H1 (cell line): Measurements from ENCODE around the gene MYO9A. TPM values are rescaled to one million over a fixed set of nuclear protein-coding genes. Genes with fewer than 3 reads are reported as not detected.

Source experiments
- CTCF ChIA-PET: fragments of 300-600 bp; sonication (Branson Sonifier 250); formaldehyde crosslinking; loops from one replicate; lab custom pipeline; 2021; ENCODE audit not compliant: partially characterized antibody; lab: Charles Lee
- POLR2A ChIA-PET: fragments of 300-600 bp; sonication (Branson Sonifier 250); formaldehyde crosslinking; loops from one replicate; lab custom pipeline; 2021; ENCODE audit warnings: inconsistent platforms; ENCODE audit not compliant: partially characterized antibody; lab: Charles Lee
- DNase-seq, 2 experiments: peaks; one replicate each; pipeline versions ENCODE4 v3.0.0 to v3.0.0-alpha.2; 2010 to 2022; ENCODE audit warnings: low spot score in 2 of 2, low read depth in 1 of 2, mixed read lengths in 1 of 2
- FAIRE-seq: peaks from 2 replicates; lab custom pipeline; 2011; peaks lifted over from hg19 to GRCh38; lab: Jason Lieb, UNC
- H2AFZ ChIP-seq: 2 replicates; pipeline ENCODE4 v1.8.1; 2012; ENCODE audit warnings: low read length, inconsistent platforms
- H2AK5ac ChIP-seq: 2 replicates; pipeline ENCODE4 v1.6.1; 2013; ENCODE audit warnings: low read depth, low read length
- H2BK120ac ChIP-seq: replicated peaks from 2 replicates; pipeline ENCODE3; 2013; ENCODE audit warnings: low read depth, low read length, inconsistent platforms
- H2BK12ac ChIP-seq: 2 replicates; pipeline ENCODE4 v1.6.1; 2013; ENCODE audit warnings: low read depth, low read length
- H2BK15ac ChIP-seq: 2 replicates; pipeline ENCODE4 v1.6.1; 2013; ENCODE audit warnings: low read length
- H2BK20ac ChIP-seq: 2 replicates; pipeline ENCODE4 v1.6.1; 2013; ENCODE audit warnings: low read length
- H2BK5ac ChIP-seq: 2 replicates; pipeline ENCODE4 v1.6.1; 2013; ENCODE audit warnings: low read depth, low read length
- H3K14ac ChIP-seq: 2 replicates; pipeline ENCODE4 v1.6.1; 2013; ENCODE audit warnings: inconsistent platforms; ENCODE audit not compliant: insufficient read length
- H3K18ac ChIP-seq: 2 replicates; pipeline ENCODE4 v1.6.1; 2013; ENCODE audit warnings: low read length; ENCODE audit errors: extremely low read depth
- H3K23ac ChIP-seq: 2 replicates; pipeline ENCODE4 v1.6.1; 2013; ENCODE audit warnings: inconsistent platforms; ENCODE audit not compliant: insufficient read length
- H3K23me2 ChIP-seq: 2 replicates; pipeline ENCODE4 v1.6.1; 2013; ENCODE audit warnings: low read depth, low read length
- H3K27ac ChIP-seq: 2 replicates; pipeline ENCODE4 v1.6.1; 2011; ENCODE audit warnings: low read depth, low read length, inconsistent platforms
- H3K27me3 ChIP-seq, 4 experiments: replicated peaks in 1 of 4; 1 replicate in 1 of 4; 2 replicates in 3 of 4; pipeline versions ENCODE4 v1.6.1 to v1.8.1; 2011 to 2013; ENCODE audit warnings: low read length in 3 of 4, mild to moderate bottlenecking in 3 of 4, inconsistent platforms in 2 of 4, mixed read lengths in 2 of 4, moderate library complexity in 1 of 4; ENCODE audit not compliant: control insufficient read depth in 3 of 4, insufficient read depth in 3 of 4; ENCODE audit errors: extremely low read depth in 1 of 4
- H3K36me3 ChIP-seq, 4 experiments: 2 replicates each; pipeline versions ENCODE4 v1.6.1 to v1.8.1; 2011 to 2013; ENCODE audit warnings: mild to moderate bottlenecking in 4 of 4, low read length in 3 of 4, moderate library complexity in 2 of 4, control low read depth in 1 of 4, inconsistent platforms in 1 of 4; ENCODE audit not compliant: insufficient read depth in 4 of 4, control insufficient read depth in 2 of 4
- H3K4ac ChIP-seq: replicated peaks from 2 replicates; pipeline ENCODE3; 2013; ENCODE audit warnings: low read length, low read depth, mixed read lengths, inconsistent platforms; ENCODE audit not compliant: insufficient read length
- H3K4me1 ChIP-seq, 4 experiments: replicated peaks in 1 of 4; 1 replicate in 1 of 4; 2 replicates in 3 of 4; pipeline versions ENCODE4 v1.6.1 to v1.8.1; 2011 to 2013; ENCODE audit warnings: low read length in 3 of 4, inconsistent platforms in 2 of 4, mixed read lengths in 1 of 4; ENCODE audit not compliant: insufficient read depth in 4 of 4, control insufficient read depth in 3 of 4
- H3K4me2 ChIP-seq, 2 experiments: 2 replicates each; pipeline versions ENCODE4 v1.6.1 to v1.8.1; 2011 to 2013; ENCODE audit warnings: low read depth in 2 of 2, low read length in 2 of 2, control low read depth in 1 of 2, inconsistent platforms in 1 of 2, mild to moderate bottlenecking in 1 of 2; ENCODE audit not compliant: insufficient read depth in 1 of 2
- H3K4me3 ChIP-seq, 4 experiments: fragments of 200-600, 300-600 bp in 1 of 4; sonication (generic), shearing (Covaris generic), sonication (Bioruptor Twin) in 1 of 4; 2 replicates each; pipeline versions ENCODE4 v1.5.1 to v1.8.1; 2011 to 2016; ENCODE audit warnings: low read length in 4 of 4, low read depth in 3 of 4, control low read depth in 2 of 4, inconsistent platforms in 2 of 4, mild to moderate bottlenecking in 2 of 4, mixed read lengths in 1 of 4, moderate library complexity in 1 of 4; ENCODE audit not compliant: insufficient read depth in 2 of 4; ENCODE audit errors: extremely low read depth in 1 of 4
- H3K56ac ChIP-seq: replicated peaks from 2 replicates; pipeline ENCODE3; 2013; ENCODE audit warnings: low read depth, mild to moderate bottlenecking, mixed read lengths, low read length, inconsistent platforms; ENCODE audit not compliant: insufficient read length
- H3K79me1 ChIP-seq: 2 replicates; pipeline ENCODE4 v1.6.1; 2013; ENCODE audit warnings: low read depth, low read length, control low read depth
- H3K79me2 ChIP-seq, 2 experiments: 2 replicates each; pipeline versions ENCODE4 v1.6.1 to v1.8.1; 2012 to 2013; ENCODE audit warnings: low read length in 2 of 2, mild to moderate bottlenecking in 2 of 2, inconsistent platforms in 1 of 2; ENCODE audit not compliant: insufficient read depth in 2 of 2, control insufficient read depth in 1 of 2
- H3K9ac ChIP-seq, 4 experiments: replicated peaks in 1 of 4; 1 replicate in 1 of 4; 2 replicates in 3 of 4; pipeline versions ENCODE4 v1.6.1 to v1.8.1; 2011 to 2013; ENCODE audit warnings: low read depth in 3 of 4, low read length in 3 of 4, control low read depth in 2 of 4, mild to moderate bottlenecking in 2 of 4, moderate library complexity in 2 of 4, inconsistent platforms in 1 of 4; ENCODE audit errors: extremely low read depth in 1 of 4
- H3K9me3 ChIP-seq, 2 experiments: 2 replicates each; pipeline versions ENCODE4 v1.6.1 to v1.8.1; 2012 to 2013; ENCODE audit warnings: mild to moderate bottlenecking in 2 of 2, moderate library complexity in 2 of 2, control low read depth in 1 of 2, inconsistent platforms in 1 of 2, low read depth in 1 of 2, low read length in 1 of 2, mixed read lengths in 1 of 2; ENCODE audit not compliant: insufficient read depth in 2 of 2
- H4K20me1 ChIP-seq, 2 experiments: replicated peaks in 1 of 2; 2 replicates each; pipeline versions ENCODE3 to v1.8.1; 2011 to 2013; ENCODE audit warnings: inconsistent platforms in 2 of 2, low read length in 2 of 2, mild to moderate bottlenecking in 1 of 2; ENCODE audit not compliant: insufficient read depth in 2 of 2, control insufficient read depth in 1 of 2
- H4K5ac ChIP-seq: 2 replicates; pipeline ENCODE4 v1.6.1; 2013; ENCODE audit warnings: low read length, low read depth, mixed read lengths, inconsistent platforms; ENCODE audit not compliant: insufficient read length
- H4K8ac ChIP-seq: 2 replicates; pipeline ENCODE4 v1.8.0; 2013; ENCODE audit warnings: mild to moderate bottlenecking, moderate library complexity, low read length, inconsistent platforms; ENCODE audit not compliant: insufficient read depth; ENCODE audit errors: extremely low read depth
- H4K91ac ChIP-seq: replicated peaks from 2 replicates; pipeline ENCODE3; 2013; ENCODE audit warnings: low read length, mixed read lengths, inconsistent platforms; ENCODE audit not compliant: insufficient read length
- WGBS, 2 experiments: shearing (Covaris generic) in 1 of 2; methylation state at CpG; one replicate each; pipeline versions ENCODE4 v1.1.6 to v1.1.7; 2013 to 2015; ENCODE audit warnings: low lambda C conversion rate in 2 of 2, mixed read lengths in 2 of 2, inconsistent platforms in 1 of 2, low coverage in 1 of 2, missing lambda C conversion rate in 1 of 2; ENCODE audit not compliant: insufficient replicate concordance in 2 of 2, insufficient coverage in 1 of 2, insufficient read length in 1 of 2; ENCODE audit errors: extremely low coverage in 1 of 2, missing lambda C conversion rate in 1 of 2; 5-methylcytosine and 5-hydroxymethylcytosine counted together
- polyA plus RNA-seq, 7 experiments: library from polyadenylated mRNA; depleted of rRNA in 3 of 7; stranded (reverse) in 5 of 7; unstranded in 2 of 7; fragments of >200 nt in 5 of 7; fragments of 200-250 nt in 2 of 7; gene quantifications; 1 replicate in 5 of 7; 2 replicates in 1 of 7; 4 replicates in 1 of 7; pipeline versions ENCODE4 v1.2.1 to v1.2.3, GENCODE V29; 2011 to 2013; ENCODE audit warnings: missing spikeins in 2 of 7, mixed read lengths in 2 of 7
- total RNA-seq: library from RNA; stranded (reverse); fragmentation: NEBNext Ultra II Directional; extraction: Animal tissue kit (Norgen Biotek cat#: 25700); gene quantifications from 2 replicates; pipeline ENCODE4 v1.2.1, GENCODE V29; 2021

MYO9A gene
- total and polyA plus RNA-seq, 2 of the 8 experiments (the other 6 are each of a cell fraction or from before 2014, with no cell fraction given), result 3.9 to 26.0 TPM

DNA sequence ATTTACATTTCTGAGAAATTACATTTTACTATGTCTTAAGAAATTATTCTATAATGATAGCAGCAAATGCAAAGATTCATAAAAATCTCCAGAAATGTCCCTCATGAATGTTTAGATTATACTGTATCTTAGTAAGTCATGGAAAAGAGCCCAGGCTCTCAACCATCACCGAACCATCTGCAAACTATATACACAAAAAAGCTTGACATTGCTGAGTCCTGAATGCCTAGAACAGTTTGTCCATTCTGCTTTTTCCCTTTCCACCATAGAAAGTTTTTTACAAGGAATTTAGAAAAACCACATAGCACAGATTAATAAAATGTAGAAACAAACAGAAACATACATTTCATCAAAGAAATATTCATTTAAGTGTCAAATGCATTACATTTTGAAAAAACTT, 83.6 kb downstream of the MYO9A start:
- ChIA-PET CTCF (no interaction called here), POLR2A (no interaction called here)
- no peak overlapping the region for H3K9ac ChIP-seq
- no peaks in the 10 kb centered on the region; the same call in 1 of the 2 replicates for H3K79me1 ChIP-seq
- H2BK15ac ChIP-seq, result no peak overlapping the region
- H2BK5ac ChIP-seq, result no peak overlapping the region
- no peak overlapping the region for H3K4me2 ChIP-seq
- no peak overlapping the region for H3K4me3 ChIP-seq
- no peak overlapping the region for H2BK12ac ChIP-seq
- peaks cover 0 to 2% of the 10 kb centered on the region in 2 experiments for H4K20me1 ChIP-seq
- H3K23ac ChIP-seq, result no peak overlapping the region
- H3K27me3 ChIP-seq, result no peaks in the 10 kb centered on the region
- WGBS, 2 experiments, result 89% methylated on average over 1 of the region's 1 CpG; no CpG with 5 or more reads in 1 of the 2 experiments
- no peak overlapping the region for H2BK20ac ChIP-seq
- H3K27ac ChIP-seq, result no peak overlapping the region
- H3K36me3 ChIP-seq, result no peaks in the 10 kb centered on the region
- H4K8ac ChIP-seq, result no peak overlapping the region
- FAIRE-seq, result no peak
- H3K18ac ChIP-seq, result no peak overlapping the region
- H3K56ac ChIP-seq, result no peak overlapping the region
- peaks cover 0 to 3% of the 10 kb centered on the region in 2 experiments; a peak in 1 of 4 replicates for H3K9me3 ChIP-seq
- no peaks in the 10 kb centered on the region; the same call in 1 of the 2 replicates for H3K23me2 ChIP-seq
- H3K14ac ChIP-seq, result no peak overlapping the region
- H4K91ac ChIP-seq, result no peak overlapping the region
- H3K4ac ChIP-seq, result no peak overlapping the region
- no peaks in the 10 kb centered on the region for H3K4me1 ChIP-seq
- no peak overlapping the region for H2AFZ ChIP-seq
- no peaks in the 10 kb centered on the region for H3K79me2 ChIP-seq
- no peak overlapping the region for H2BK120ac ChIP-seq
- no peak overlapping the region for H4K5ac ChIP-seq
- DNase-seq, result no peak
- no peak overlapping the region for H2AK5ac ChIP-seq
